A549 treated with CpdA at 1 μM for 4 hours (cell line): ENCODE measurements around the gene CLASRP. TPM values are rescaled to one million over a fixed set of nuclear protein-coding genes. Genes with fewer than 3 reads are reported as not detected.

Experiments
- total RNA-seq: library from RNA; stranded (reverse); fragments of 200-300 nt; extraction: Qiagen RNA extraction; gene quantifications from 5 replicates; pipeline ENCODE4 v1.2.3, GENCODE V29; 2022; ENCODE audit warnings: low read depth

The CLASRP gene, protein sequence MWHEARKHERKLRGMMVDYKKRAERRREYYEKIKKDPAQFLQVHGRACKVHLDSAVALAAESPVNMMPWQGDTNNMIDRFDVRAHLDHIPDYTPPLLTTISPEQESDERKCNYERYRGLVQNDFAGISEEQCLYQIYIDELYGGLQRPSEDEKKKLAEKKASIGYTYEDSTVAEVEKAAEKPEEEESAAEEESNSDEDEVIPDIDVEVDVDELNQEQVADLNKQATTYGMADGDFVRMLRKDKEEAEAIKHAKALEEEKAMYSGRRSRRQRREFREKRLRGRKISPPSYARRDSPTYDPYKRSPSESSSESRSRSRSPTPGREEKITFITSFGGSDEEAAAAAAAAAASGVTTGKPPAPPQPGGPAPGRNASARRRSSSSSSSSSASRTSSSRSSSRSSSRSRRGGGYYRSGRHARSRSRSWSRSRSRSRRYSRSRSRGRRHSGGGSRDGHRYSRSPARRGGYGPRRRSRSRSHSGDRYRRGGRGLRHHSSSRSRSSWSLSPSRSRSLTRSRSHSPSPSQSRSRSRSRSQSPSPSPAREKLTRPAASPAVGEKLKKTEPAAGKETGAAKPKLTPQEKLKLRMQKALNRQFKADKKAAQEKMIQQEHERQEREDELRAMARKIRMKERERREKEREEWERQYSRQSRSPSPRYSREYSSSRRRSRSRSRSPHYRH
- total RNA-seq = 58.1 to 70.1 TPM (median 63.4 TPM) in 5 replicates

DNA sequence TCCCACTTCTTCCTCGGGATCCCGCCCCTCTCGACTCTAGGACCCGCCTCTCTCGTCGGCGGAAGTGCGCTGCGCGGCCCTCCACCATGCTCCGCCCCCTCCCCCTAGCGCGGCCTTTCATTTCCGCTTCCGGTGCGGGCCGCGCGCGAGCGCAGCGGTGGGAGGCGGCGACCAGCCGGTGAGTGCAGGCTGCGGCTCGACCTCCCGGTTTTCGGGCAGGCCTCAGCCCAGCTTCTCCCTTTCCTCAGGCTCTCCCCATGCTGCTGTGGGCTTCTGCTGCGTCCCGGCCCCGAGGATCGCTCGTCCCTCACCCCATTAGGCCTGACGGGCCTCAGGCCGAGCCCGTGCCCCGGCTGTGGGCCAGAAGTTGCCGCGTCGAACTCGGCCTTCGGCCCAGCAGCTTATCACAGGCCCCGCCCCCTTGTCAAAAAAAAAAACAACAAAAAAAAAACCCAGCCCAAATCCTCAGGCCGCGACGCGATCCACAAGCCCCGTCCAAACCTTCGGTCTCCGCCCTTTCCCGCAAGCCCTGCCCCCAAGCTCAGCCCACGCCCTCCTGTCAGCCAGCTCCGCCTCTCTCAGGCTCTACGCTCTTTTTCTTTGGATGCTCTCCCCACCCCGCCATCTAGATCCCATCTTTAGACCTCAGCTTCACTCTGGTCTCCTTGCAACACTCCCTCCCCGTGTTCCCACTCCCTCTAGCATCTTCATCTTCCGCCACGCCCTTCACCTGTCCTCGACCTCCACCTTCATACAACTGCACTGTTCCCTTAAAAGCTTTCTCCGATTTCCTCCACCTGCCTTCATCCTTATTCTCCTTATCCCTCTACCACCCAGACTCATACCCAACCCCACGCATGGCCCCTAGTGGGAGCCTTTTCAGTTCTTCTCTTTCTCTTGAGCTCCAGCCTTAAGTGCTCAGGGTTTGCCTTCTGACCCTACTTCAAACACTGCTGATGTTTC is at the start of gene CLASRP:
Gene CLASRP, plus strand, starts transcription at position 115 of the 963 bp plus-strand sequence. CDS start 1,168 bp downstream, outside the sequence.

DNA sequence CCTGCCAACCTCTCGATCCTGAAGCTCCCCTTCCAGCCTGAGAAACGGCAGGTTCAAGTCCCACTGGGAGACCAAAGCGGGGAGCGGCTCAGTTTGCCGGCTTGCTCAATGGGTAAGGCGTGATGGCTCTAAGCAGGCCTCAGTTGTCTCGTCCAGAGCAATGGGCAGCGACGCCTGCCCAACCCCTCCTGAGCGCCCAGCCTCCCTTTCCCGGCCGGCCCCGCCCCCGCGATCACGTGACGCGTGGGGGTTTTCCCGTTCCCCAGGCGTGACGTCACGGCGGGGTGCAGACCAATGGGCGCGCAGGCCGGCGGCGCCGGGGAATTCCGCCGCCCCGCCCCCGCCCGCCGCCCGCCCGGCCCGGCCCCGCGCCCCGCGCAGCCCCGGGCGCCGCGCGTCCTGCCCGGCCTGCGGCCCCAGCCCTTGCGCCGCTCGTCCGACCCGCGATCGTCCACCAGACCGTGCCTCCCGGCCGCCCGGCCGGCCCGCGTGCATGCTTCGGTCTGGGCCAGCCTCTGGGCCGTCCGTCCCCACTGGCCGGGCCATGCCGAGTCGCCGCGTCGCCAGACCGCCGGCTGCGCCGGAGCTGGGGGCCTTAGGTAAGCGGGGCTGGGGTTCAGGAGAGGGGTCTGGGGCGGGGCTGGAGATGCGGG is 37.6 kb upstream of the CLASRP start, which contains the start of gene RELB:
Gene RELB, plus strand, starts transcription at position 378 of the 653 bp plus-strand sequence. Its CDS starts 116 bp downstream, at position 494.

DNA sequence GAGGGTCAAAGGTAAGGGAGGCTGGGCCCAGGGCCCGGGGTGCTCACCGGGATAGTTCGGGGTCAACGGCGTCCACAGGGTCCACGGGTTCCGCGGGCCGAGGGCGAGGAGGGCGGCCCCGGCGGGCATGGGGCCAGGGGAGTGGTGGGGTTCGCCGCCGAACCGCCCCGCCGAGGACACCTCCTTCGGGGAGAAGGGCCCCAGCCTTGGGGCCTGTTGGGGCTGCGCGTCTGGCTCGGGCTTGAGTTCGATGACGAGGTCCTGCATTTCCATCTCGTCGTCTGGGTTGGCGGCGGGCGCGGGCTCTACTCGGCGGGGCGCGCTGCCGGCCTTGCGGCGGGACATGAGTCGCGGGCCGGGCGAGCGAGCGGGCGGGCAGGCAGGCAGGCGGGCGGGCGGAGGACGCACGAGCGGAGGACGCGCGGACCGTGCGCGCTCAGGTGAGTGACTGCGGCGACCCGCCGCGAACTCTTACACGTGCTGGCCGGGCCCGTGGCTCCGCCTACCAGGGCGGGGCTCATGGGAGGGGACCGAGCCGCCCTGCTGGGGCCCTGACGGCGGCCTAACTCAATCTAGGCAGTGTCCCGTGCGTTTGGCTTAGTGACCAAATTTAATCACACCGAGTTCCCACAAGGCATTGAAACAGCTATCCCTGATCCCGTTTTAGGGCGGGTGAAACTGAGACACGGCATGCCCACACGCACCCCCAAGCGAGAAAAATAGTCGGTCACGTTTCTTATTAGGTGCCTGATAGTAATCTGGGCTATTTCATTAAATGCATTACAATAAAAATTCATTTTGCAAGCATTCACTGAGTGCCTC is 37.4 kb downstream of the CLASRP start, which contains the start of gene ZNF296:
Gene ZNF296, minus strand, starts transcription at position 450 of the 822 bp plus-strand sequence. Its CDS starts 105 bp downstream, at position 345.

DNA sequence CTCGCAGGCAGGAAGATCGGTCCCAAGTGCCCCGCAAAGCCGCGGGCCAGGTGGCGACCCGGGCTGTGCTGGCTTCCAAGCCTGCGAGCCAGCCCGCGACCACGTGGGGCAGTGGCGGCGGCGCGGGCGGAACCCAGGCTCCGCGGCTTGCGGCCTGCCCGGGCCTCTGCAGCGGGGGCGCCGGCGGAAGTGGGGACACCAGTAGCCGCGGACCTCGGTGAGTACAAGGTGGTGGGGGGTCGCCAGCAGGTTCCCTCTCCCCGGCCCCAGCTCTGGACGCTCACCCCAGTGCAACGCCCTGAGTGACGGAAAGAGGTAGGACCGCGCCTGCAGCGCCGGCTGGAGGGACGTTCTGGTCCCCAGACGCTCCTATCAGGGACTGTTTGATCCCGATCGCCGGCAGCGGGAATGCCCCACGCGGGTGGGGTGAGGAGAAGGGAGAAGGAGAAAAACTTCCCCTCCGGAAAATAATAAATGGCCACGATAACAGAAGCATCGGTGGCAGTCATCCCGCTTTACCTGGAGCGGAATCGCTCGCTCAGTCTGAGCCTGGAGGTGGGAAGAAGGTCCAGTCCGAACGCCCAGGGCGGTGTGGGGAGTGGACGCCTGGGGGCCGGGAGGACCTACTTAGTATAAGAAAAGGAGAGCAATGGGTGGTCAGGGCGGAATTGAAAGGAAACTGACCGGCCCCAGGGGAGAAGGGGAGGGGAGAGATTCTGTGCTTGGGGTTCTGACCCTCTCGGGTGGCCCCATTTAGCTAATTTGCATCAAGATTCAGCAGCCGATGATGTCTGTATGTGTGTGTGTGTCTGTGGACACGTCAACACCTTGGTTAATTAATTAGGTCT is 40.4 kb downstream of the CLASRP start, which contains the start of gene GEMIN7:
Gene GEMIN7, plus strand, starts transcription at position 198 of the 848 bp plus-strand sequence. CDS start 10,855 bp downstream, outside the sequence.

DNA sequence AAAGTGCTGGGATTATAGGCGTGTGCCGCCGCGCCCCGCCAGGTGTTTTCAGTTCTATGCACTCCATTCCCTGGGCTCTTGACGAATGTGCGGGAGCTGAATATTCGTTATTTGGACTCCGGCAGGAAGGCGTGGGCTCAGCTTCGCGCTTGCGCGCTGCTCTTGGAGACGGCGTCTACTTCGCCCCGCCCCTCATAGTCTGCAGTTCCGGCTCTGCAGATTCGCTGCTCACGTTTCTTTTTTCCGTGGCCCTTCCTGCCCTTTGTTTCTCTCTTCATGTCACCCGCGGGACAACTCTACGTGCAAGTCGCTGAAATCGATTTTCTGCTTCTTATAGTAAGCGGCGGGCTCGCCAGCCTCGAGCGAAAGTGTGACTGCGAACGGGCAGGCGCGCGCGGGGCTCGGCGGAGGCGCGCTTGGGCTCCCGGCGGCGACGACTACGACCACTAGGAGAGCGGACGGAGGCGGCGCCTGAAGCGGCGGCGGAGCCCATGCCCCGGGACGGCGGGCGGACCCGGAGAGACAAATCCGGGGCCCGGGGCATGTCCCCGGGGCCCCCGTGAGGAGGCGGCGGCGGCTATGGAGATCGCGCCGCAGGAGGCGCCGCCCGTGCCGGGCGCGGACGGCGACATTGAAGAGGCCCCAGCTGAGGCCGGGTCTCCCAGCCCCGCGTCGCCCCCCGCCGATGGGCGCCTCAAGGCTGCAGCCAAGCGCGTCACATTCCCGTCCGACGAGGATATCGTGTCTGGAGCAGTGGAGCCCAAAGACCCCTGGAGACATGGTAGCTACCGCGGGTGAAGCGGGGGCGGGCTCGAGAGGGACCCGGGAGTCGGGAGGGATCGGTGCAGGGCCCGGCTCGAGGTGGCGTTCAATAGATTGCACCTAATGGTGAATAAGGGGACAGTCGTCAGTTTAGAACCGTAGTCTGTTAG is 54.2 kb downstream of the CLASRP start, which contains the start of gene PPP1R37:
Gene PPP1R37, plus strand, starts transcription at position 433 of the 932 bp plus-strand sequence. Its CDS starts 147 bp downstream, at position 580.

Other genes with a start within 250 kb of the CLASRP start
- 62.9 to 86.9 TPM (median 77.5 TPM) in 5 replicates for gene BCAM, start 229.9 kb upstream of the CLASRP start, total RNA-seq
- 71.2 to 91.2 TPM (median 84.6 TPM) in 5 replicates for gene NECTIN2, start 192.7 kb upstream of the CLASRP start, total RNA-seq
- 183 to 271 TPM (median 260 TPM) in 5 replicates for gene TOMM40, start 147.8 kb upstream of the CLASRP start, total RNA-seq
- gene APOE, start 133.2 kb upstream of the CLASRP start, total RNA-seq = 11.0 to 19.4 TPM (median 15.3 TPM) in 5 replicates
- 110 to 130 TPM (median 116 TPM) in 5 replicates for gene APOC1, start 124.4 kb upstream of the CLASRP start, total RNA-seq
- gene APOC4, start 96.8 kb upstream of the CLASRP start, total RNA-seq = not detected in 5 replicates
- not detected in 5 replicates for gene APOC2, start 93.0 kb upstream of the CLASRP start, total RNA-seq
- 127 to 184 TPM (median 178 TPM) in 5 replicates for gene CLPTM1, start 83.7 kb upstream of the CLASRP start, total RNA-seq
- gene RELB, start 37.6 kb upstream of the CLASRP start, total RNA-seq = 30.9 to 59.5 TPM (median 54.2 TPM) in 5 replicates
- gene ZNF296, start 37.4 kb downstream of the CLASRP start, total RNA-seq = 5.1 to 9.5 TPM (median 8.6 TPM) in 5 replicates
- gene GEMIN7, start 40.2 kb downstream of the CLASRP start, total RNA-seq = 85.5 to 94.6 TPM (median 87.1 TPM) in 5 replicates
- 22.9 to 30.9 TPM (median 28.4 TPM) in 5 replicates for gene PPP1R37, start 54.1 kb downstream of the CLASRP start, total RNA-seq
- 0.06 to 0.13 TPM (median 0.08 TPM) in 5 replicates for gene NKPD1, start 121.9 kb downstream of the CLASRP start, total RNA-seq
- 32.8 to 43.4 TPM (median 42.7 TPM) in 5 replicates for gene TRAPPC6A, start 139.2 kb downstream of the CLASRP start, total RNA-seq
- 10.3 to 15.3 TPM (median 12.8 TPM) in 5 replicates for gene BLOC1S3, start 139.7 kb downstream of the CLASRP start, total RNA-seq
- gene EXOC3L2, start 206.4 kb downstream of the CLASRP start, total RNA-seq = 0.78 to 1.4 TPM (median 1.2 TPM) in 5 replicates
- 5.4 to 7.9 TPM (median 7.7 TPM) in 5 replicates for gene MARK4, start 212.2 kb downstream of the CLASRP start, total RNA-seq